ENCODE data around the gene ADAMTSL3.

GRCh38 chr15:83775738-83776137, 121.8 kb downstream of the ADAMTSL3 start:
- no peak for TF ChIP-seq TARDBP (IDR thresholded peaks at IDR 0.05)
- no peak for TF ChIP-seq FOXA1 (IDR thresholded peaks at IDR 0.05)
- TF ChIP-seq L3MBTL2 (conservative IDR thresholded peaks at IDR 0.05): no peak
- TF ChIP-seq ELF4 (IDR thresholded peaks at IDR 0.05): no peak

Data from HEK293T (cell line).